Renal cortical epithelial cell (primary cell): ENCODE data around the gene CHSY1. TPM values are rescaled to one million over a fixed set of nuclear protein-coding genes. Genes with fewer than 3 reads are reported as not detected.

ENCODE experiments used
- DNase-seq: peaks from one replicate; pipeline ENCODE4 v3.0.0-alpha.2; 2011; ENCODE audit warnings: low read depth
- total RNA-seq: library from RNA; depleted of rRNA; stranded (reverse); fragments of >200 nt; gene quantifications from 2 replicates; pipeline ENCODE4 v1.2.3, GENCODE V29; 2014

Gene CHSY1
- total RNA-seq, 1 donor from 2014 or later, result 36.1 TPM

DNA sequence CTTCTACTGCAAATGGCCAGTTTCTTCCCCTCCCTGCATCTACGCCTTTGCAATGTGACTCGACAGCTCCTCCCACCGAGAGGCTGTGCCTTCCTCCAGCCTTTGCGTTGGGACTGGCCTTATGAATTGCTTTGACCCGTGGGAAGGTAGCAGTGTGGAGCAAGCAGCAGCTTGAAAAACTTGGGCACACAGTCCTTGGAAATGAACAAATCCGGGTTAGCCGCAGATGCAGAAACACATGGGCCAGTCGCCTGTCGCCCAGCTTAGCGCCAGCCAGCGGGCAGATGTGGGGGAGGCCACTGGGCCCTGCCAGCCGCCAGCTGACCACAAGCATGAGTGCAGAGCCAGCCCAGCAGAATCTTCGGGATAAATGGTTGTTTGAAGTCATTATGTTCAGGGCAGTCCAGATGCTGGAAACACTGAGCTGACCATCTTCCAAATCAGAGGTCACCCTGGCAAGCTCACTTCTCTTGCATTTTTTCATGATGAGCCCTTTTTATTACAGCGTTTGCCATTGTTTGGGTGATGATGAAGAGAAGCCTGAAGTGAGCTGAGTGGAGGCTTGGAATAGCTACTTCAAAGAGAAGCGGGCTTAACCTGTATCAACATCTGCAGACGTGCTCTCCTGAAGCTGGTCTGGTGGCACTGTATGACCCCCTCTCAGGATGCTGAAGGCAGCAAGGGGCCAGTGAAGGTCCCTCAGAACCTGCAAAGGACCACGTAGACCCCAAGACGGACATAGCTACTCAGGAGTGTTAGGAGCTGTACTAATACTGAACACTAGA lies 15.7 kb upstream of the CHSY1 start:
- no peak for DNase-seq

DNA sequence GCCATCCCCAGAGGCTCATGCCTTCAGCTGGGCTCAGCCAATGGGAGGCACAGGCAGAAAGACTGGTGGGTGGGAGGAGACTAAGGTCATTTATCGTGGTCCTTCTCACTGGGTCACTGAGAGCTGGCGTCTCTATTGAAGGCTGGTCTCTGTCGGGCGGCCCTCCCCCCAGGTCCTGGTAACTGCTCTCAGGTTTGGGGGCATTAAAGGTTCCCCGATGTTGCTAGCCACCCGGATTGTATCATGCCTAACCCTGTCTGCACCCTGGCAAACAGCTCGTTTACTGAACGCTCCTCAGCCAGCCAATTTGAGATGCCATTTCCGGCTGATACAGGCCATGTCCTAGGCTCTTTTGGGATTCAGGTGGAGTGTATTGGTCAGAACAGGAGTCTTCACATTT lies 14.9 kb upstream of the CHSY1 start:
- DNase-seq, result no peak

DNA sequence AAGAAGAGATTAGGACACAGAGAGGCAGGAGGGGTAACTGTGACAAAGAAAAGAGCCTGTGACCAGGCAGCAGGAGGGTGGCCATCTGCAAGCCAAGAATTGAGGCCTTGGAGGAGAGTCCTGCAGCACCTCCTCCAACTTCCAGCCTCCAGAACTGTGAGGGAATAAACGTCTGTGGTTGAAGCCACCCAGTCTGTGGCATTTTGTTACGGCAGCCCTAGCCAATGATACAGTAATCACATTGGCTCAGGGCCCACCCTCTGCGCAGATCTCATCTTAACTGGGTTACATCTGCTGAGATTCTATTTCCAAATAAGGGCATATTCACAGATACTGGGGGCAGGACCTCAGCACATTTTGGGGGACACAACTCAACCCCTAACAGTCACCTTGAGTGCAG lies 14.2 kb upstream of the CHSY1 start:
- no peak for DNase-seq

DNA sequence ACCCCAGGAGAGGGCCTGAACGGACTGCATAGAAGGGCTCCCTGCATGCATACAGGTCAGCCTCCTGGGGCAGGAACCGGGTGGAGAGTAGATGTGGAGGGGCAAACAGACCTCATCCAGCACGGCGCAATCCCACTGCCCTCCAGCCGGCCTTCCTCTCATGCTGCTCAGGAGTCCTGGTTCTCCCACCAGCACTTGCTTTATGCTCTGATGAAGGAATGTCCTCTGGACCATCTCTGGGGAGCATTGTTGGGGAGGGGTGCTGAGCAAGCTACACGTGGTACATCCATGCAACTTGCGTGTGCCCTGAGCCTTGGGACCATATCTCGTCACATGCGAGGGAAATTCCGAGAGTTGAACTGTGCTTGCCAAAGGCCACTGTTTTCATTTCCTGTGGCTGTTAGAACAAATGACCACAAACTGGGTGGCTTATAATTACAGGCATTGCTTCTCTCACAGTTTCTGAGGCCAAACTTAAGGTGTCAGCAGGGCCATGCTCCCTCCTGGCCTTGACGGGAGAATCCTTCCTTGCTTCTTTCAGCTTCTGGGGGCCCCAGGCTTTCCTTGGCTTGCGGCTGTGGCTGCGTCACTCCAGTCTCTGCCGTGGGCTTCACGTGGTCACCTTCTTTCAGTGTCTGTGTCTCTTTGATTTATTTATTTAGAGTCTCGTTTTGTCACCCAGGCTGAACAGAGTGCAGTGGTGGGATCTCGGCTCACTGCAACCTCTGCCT lies 13.2 kb upstream of the CHSY1 start:
- no peak for DNase-seq

DNA sequence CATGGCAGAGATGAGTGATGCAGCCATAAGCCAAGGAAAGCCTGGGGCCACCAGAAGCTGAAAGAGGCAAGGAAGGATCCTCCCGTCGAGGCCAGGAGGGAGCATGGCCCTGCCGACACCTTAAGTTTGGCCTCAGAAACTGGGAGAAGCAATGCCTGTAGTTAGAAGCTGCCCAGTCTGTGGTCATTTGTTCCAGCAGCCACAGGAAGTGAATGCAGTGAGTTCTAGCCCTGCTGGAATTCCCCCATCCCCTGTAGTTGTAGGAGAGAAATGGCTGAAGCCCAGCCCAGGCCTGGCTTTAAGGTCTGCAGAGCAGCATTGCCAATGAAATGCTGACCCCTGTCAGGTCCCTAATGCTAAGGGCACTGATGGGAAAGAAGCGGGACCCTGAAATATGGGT lies 12.2 kb upstream of the CHSY1 start:
- DNase-seq, result no peak

DNA sequence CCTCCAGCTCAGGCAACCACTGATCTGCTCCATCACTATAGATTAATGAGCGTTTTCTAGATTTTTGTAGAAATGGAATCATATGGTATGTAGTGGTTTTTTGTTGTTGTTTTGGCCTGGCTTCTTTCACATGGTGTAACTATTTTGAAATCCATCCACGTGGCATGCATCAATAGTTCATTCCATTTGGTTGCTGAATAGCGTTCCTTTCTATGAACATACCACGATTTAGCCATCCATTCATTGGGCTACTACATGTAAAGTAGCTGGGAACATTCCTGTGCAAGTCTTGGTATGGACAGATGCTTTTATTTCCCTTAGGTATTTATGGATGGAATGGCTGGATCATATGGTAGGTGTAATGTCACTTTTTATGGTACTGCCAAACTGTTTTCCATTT lies 10.7 kb upstream of the CHSY1 start:
- DNase-seq, result no peak

DNA sequence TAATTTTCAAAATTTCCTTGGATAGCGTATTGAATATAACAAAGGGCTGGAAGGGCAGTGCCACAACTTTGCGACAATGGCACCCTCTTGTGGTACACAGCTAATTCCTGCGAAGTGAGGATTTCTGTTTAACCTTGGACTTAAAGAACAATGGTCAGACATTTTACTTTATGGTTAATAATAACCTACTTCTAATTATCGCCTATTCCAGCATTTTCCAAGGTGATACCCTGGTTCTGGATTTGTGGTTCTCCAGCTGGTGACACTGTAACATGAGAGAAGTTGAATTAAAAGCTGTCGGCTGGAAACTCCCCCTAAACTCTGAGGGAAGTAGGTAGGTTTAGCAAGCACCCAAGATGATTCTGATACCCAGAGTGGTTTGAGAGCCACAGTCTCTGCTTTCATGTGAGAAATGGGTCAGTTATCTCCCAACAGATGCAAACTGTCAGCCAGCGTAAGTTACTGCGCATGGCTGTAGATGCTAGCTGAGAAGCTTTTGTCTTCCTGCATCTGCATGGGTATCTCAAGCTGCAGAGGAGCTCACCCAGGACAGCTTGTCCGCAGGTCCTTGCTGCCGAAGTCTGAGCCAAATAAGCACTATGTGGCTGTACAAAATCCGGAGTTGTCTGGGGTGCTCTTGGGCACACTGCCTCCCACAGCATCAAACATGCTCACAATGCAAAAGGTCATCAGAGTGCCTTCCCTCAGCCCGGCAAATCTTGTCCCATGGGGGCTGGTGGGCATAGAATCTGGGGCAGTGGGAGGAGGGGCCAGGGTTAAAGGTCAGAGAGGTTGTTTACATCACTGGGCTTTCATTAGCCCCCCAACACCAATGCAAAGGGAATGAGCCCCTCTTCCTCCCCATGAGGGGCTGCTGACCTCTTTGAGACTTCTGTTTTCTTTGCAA lies 6.6 kb upstream of the CHSY1 start:
- DNase-seq, result peak; percentile 69

DNA sequence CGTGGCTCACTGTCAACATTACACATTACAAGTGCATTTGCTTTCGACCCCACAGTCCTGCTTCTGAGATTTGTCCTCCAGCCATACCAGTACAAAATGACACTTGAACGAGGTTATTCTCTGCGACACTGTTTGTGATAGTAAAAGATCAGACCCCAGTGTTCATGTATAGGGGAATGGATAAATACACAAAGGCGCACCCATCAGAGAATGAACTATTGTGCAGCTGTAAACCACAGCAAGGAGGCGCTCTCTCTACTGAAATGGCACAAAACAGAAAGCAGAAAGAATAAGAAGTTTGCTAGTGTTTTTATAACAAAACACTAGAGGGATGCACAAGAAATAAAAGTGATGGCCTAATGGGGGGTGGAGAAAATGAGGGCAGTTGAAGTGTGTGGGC lies 4.9 kb upstream of the CHSY1 start:
- DNase-seq, result no peak

DNA sequence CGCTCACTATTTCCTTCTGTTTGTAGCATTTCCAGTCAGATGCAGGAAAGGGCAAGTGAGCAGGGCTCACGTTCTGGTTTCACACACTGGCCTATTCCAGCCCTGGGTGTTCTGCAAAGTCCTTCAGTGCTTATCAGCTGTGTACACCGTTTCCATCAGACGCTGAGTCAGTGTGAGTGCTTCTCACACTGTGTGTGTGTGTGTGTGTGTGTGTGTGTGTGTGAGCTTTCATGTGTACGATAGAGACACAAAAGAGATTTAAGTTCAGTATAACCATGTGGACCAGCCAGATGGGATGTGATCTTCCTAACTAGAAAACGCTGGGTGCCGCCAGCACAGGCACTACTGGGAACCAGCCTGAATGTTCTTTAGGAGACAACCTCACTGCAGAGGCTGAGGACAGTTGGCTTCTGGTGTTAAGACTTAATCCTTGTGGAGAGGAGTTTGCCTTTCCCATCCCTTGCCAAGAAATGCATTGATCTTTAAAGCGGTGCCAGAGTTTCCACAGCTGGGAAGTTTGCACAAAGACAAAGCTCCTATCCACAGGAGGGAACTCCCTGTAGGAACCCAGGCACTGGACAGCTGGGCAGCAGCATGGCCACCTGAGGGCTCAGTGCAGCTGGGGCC lies 3.9 kb upstream of the CHSY1 start:
- DNase-seq, result no peak

DNA sequence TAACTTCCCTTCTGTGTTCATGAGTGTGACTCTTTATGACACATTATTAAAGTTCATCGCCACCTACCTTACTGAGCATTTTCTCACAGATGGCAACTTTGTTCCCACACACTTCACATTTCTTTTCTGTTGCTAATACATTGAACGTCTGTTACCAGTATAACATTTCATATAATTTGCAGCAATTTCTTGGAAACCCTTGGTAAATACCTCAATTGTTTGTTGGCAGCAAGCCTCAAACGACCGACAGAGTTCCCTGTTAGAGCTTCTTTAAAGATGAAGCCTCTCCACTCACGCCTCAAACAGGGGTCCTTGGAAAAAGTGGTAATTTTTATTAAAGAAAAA lies 3.2 kb upstream of the CHSY1 start:
- no peak for DNase-seq

DNA sequence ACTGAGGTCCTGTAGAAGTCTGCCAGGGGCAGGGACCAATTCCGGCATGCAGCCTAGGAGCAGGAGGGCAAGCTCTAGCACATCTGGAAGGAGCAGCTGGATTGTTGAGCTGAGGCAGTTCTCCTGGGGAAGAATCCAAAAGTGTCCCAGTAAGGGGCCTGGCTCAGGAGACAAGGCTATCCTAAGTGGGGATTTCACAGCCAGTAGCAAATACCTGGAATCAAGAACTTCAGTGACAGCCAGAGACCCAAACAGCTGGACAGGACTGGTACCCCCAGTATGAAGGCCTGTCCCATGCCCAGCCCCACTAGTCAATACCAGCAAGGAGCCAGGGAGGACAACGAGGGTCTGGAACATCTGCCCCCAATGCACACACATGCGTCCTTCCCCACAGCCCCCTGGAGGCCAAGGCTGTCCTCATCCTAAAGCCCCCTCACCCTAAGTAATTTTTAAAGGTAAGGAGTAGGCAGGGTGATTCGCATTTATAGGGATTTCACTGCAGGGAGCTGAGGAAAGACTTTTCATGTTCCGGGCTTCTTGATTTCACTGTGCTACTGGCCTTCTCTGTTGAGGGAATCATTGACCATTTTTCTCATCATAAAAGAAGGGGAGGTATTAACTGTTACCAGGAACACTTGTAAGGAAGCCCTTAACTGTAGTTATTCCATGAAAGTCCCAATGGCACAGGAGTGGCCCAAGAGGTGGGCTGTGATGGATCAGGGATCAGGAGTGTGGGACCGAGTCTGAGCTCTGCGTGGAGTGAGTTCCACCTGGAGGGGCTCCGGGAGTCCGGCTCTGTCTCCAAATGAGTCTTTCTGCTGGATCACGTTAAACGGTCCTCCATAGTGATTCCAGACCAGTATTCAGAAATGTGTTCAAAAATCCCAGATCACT lies 2.6 kb upstream of the CHSY1 start:
- no peak for DNase-seq

DNA sequence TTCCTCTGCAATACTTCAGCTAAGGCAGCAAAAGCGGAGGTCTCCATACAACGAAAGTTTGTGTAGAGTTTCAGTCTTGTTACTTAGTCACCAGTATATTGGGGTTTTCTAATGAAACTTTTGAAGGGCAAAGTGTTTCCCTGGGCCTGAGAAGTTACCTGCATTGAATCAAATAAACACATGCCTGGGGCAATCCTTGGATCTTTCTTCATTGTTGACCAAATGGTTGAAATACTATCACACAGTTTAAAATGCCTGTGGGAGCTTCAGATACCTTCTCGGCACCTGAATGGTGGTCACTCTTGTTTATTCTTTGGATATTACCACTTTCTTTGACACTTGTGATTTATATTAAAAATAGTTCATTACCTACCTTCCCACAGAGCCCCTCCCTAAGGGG lies 988 bp upstream of the CHSY1 start:
- no peak for DNase-seq

DNA sequence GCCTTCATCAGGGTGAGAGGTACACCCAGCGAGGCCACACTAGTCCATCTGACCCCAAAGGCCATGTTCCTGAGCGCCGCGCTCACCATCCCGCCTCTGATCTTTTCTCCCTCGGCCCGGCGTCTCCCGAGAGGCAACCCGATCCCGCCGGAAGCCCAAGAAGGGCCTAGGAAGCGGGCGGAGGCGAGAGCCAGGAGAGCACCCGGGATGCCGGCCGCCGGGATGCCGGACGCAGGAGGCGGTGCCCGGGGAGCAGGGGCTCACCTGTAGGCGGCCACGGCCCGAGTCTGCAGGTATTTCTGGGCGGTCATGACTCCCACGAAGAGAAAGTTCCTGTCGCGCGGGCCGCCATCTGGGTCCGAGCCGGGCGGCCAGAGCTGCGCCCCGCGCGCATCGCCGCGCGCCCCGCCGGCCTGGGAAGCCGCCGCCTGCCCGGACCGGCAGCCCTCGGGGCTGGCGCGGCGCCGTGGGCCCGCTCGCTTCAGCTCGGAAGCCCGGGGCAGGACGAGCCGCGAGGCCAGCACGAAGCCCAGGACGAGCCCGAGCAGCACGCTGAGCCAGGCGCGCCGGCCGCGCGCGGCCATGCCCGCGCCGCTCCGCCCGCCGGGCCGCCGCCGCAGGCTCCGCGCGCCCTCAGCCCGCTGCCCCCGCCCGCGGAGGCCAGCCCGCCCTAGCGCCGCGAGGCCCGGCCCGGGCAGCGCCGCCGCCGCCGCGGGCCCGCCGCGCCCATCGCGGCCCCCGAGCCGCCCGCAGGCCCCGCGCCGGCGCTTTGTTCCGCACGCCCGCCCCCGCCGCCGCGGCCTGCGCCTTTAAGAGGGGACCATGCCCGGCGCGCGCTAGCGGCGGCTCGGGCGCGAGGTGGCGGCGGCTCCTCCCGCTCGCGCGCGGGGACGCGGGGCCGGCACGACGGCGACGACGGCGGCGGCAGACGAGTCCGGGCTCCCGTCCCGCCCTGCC lies 697 bp downstream of the CHSY1 start:
- DNase-seq, result no peak

DNA sequence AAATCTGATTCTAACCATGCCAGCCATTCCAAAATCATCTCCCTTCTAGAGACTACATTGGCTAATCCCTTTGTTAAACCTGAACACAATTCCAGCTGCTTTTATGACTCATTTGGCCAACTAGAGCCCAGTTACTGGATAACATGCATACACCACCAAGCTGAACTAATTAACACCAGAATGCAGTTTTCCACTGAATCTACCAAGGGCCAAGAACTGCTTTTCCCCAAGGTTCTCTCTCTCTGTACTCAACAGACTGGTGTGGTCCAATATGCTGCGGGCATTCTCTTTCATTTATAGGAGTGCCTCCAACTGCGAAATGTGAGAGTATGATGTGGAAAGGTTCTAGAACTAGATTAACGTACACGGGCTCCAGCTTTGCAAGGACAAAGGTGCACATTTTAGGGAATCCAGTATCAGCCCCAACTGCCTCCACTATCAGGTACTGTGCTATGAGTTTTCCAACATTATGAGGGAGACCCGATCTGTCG lies 1.5 kb downstream of the CHSY1 start:
- DNase-seq, result peak; percentile 91

DNA sequence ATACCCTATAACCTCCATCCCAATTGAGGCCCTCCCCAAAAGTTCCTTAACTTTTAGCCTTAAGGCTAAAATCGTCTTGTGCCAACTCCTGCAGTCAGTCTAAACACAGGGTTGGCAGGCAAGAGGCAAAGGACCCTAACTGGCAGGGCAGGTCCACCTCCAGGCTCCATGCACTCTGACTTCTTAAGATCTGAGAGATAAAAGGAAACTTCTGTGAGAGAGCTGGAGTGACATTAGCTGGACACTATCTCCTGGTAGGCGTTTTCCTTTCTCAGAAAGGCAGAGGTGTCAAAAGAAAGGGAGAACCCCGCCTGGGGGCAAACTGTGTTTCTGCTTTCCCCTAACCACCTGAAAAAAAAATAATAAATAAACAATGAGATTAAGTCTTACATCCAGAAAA lies 3.6 kb downstream of the CHSY1 start:
- DNase-seq, result no peak

DNA sequence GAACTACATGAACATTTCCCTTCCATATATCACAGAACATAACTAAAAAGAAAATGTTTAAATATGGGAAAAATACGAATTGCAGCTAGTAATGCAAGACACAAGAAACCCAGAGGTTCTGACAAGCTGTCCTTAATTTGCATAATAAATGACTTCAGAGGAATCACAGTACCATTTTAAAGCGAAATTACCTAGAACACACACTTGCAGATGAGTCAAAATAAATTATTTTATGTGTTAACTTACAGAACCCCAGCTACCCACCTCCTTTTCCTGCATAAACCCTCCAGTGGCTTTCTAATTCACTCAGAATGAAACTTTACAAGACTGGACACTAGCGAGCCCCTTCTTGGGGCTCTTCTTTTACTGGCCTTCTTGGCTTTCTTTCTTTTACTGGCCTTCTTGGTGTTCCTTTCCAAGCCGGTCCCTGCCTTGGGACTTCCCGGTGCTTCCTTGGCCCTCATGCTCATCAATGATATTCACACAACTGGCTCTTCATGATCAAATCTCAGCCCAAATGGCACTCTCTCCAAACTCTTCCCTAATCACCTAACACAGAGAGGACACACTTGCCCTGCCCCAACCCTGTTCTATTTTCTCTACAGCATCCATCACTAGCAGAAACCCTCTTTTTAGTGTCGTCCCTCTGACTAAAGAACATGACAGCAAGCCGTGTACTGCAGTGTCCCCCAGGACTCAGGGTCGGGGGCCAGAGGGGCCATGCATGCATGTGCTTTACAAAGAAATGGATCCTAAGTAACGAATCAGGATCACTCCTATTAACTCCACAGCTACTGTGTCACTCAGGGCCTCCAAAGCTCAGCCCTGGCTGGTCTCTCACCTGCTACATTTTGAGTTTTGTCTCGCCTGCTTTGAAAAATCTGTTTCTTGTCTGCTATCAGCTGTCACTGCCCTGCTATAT lies 4.8 kb downstream of the CHSY1 start:
- DNase-seq, result no peak

DNA sequence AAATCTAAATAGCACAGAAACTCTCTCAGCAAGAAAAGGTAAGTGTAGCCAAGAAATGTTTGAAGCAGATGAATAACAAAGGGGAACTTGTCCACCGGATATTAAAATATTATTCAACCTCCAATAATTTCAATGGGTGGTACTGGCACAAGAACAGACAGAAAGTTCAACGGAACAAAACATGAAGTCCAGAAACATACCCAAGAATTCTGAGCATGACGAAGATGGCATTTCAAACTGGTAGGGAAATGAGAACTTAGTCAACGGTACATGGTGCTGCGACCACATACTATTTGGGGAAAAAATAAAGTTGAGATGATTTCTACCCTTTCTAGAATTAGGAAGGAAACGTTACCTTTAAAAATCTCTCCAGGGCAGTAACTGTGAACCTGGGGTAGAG lies 5.5 kb downstream of the CHSY1 start:
- no peak for DNase-seq

DNA sequence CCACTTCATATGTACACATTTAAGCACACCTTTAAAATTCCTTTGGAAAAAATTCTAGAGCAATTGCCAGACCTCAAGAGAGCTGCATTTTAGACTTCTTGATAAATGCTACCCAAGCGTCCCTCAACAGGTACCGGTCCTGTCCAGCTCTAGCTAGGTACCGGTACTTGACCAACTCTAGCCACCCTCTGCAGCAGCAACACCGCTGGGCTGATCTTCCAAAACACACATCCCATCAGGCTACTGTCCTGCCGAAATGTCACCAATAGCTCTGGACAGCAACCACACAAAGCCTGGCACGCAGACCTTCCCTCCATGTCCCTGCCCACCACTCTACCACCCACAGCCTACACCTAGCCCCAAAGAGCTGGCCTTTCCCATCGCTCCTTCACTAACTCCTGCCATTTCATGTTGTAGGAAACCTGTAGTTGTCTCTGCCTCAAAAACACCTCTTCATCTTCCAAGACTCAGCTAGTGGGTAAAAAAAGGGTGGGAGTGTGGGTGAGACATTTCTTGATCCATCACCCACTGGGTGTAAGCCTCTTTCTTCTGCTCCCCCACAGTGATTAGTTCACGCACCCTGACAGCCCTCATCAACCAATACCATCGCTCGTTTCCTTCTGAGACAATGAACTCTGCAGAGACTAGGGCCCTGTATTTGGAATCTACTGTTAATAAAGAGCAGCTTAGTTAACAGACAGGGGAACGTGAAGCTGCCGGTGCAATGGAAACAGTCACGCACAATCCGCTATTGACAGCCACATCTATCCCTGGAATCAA lies 6.8 kb downstream of the CHSY1 start:
- no peak for DNase-seq
